GM19372 (cell line): ENCODE data around the gene EML1.

ENCODE experiments used
- ATAC-seq: cut with Tn5 transposase; IDR thresholded peaks from one replicate; pipeline ENCODE4 v1.9.1; 2021; ENCODE audit warnings: mild to moderate bottlenecking, low read depth, moderate library complexity; ENCODE audit not compliant: unreplicated experiment

EML1 gene, protein sequence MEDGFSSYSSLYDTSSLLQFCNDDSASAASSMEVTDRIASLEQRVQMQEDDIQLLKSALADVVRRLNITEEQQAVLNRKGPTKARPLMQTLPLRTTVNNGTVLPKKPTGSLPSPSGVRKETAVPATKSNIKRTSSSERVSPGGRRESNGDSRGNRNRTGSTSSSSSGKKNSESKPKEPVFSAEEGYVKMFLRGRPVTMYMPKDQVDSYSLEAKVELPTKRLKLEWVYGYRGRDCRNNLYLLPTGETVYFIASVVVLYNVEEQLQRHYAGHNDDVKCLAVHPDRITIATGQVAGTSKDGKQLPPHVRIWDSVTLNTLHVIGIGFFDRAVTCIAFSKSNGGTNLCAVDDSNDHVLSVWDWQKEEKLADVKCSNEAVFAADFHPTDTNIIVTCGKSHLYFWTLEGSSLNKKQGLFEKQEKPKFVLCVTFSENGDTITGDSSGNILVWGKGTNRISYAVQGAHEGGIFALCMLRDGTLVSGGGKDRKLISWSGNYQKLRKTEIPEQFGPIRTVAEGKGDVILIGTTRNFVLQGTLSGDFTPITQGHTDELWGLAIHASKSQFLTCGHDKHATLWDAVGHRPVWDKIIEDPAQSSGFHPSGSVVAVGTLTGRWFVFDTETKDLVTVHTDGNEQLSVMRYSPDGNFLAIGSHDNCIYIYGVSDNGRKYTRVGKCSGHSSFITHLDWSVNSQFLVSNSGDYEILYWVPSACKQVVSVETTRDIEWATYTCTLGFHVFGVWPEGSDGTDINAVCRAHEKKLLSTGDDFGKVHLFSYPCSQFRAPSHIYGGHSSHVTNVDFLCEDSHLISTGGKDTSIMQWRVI

DNA sequence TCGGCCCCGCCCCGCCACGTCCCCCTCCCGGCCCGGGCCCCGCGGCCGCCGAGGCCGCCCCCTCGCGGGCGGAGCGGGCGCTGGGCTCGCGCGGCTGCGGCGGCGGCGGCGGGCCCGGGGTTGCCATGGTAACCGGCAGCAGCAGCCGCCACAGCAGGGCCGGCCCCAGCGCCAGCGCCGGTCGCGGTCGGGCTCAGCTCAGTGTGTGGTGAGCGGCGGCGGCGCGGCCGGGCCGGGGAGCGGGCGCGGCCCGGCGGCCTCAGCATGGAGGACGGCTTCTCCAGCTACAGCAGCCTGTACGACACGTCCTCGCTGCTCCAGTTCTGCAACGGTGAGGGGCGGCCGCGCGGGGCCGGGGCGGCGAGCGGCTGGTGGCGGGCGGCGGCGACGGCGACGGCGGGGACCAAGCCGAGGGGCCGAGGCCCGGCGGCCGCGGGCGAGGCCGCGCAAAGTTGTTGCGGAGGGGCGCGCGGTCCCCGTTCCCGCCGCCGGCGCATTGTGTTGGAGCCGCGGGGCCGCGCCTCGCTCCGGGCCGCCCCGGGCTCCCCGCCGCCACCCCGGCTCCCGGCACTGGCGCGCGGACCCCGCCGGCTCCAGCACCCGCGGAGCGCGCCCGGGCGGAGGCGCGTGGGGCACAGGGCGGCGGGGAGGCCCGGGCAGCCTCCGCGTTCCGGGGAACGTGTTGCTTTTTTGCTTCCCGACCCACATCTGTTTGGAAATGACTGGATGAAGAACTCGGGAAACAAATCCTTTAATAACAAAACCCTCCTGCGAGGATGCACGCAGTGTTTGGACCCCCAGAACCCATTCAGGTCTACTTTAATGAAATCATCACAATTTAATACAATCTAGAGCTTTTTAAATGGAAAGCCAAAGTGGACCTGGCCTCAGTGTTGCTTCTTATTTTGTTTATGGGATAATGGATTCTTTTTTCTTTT lies at the start of gene EML1:
TSS of gene EML1 (plus strand) at position 201 of the 938 bp plus-strand sequence. CDS start at position 265, 64 bp downstream.
- peak; percentile 91 for ATAC-seq

DNA sequence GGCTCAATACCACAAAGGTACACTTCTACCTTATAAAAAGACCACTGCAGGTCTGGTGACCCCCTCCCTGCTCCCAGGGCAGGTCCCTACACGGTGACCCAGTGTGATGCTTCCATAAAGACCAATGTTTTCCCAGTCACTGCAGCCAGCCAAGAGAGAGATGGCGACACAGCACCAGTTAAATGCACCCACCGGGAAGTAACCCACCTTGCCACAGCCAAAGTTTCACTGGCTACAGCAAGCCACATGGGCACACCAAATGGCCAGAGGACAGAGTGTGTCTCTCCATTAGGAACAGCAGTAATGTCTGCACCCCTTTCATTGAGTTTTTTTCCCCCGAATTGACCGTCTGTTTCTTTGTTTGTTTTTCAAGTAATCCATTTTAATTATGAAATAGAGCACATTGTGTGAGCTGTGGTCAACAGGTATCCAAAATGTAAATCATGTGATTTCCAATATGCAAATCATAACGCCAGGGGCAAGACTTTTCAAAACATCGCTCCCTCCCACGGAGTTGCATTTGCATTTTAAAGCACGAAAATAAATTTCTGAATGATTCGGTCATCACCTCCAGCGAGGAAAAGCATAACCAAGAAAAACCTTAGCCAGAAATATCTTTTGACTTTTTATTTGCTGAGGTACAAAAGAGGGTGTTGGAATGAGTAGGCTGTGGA lies 48.9 kb upstream of the EML1 start:
- ATAC-seq: no peak

DNA sequence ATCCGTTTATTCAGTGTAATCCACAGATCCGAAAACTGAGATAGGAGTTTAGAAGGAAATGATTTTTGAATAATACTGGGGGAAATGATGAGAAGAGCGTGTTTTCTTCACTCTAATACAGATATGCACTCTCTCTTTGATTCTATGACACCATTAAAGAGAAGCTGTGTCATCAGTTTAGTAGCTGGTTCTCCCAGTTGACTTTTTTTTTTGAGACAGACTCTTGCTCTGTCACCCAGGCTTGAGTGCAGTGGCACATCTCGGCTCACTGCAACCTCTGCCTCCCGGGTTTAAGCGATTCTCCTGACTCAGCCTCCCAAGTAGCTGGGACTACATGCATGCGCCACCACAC lies 48.4 kb upstream of the EML1 start:
- ATAC-seq: no peak

DNA sequence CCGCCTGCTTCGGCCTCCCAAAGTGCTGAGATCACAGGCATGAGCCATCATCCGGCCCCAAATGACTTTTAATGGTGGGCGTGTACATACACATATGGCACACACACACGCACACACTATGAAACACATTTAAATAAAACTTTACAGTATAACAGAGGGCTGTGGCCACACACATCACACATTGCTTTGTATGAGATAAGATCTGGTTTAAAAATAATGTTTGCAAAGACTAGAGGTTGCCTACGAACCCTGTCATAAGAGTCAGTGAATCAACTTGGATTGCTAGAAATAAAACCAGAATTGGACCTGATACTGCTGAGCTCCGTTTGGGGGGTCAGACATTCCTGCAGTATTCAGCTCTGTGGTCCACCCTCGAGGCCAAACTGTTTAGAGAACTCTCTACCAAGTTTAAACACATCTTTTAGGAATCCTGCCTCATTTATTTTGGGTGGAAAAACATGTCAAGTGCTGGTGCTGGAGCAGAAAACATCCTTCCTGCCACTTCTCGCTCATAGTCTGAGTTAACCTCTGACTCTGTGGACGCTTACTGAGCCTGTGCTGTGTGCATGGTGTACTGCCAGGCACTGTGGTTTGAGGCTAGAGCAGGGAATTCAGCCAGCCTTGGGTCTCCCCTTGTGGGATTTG lies 47.8 kb upstream of the EML1 start:
- no peak for ATAC-seq

DNA sequence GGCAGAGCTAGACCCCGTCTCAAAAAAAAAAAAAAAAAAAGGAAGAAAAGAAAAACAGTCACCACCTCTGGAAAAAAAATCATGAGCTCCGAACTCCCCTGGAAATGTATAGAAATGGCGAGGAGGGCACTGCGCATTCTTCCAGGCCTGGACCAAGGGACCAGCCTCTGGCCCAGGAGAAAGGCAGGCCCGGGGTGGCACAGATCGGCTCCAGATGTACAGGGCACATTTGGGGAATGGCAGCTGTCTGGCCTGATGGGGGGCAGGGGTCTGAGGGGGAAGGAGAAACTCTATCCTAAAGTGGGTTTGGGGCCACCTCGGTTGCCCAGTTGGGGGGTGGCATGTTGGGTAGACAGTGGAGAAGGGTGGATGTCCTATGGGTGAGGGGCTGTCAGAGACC lies 46.0 kb upstream of the EML1 start:
- no peak for ATAC-seq

DNA sequence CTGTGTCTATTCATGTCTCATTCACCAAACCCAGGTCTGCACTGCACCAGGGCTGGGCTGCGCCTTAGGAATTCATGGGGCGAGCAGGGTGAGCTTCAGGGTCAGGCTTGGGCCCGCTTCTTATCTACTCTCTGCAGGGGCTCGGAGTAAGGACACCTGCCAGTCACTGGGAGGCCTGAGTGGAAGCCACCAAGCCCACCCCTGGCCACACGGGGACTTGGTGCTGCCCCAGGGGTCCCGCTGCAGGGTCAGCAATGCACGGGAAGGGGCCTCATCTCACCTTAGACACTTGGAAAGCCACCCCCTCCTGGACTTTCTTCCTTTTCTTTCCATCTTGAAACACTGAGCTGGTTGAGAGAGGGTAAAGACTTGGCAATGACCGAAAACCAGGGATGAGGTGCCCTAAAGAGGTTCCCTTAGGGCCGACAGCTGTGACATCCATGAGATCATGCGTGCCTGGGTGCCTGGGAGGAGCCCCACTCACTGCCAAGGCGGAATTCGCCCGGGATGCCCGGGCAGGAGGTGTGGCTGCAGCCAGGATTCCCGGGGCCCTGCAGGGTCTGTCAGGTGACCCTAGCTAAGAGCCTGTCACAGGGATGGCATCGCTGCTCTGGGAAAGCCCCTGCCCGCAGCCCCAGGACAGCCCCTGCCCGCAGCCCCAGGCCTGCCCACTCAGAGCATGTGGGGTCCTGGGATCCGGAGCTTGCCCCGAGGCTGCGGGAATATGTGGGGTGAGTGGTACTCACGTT lies 45.5 kb upstream of the EML1 start:
- ATAC-seq: no peak

DNA sequence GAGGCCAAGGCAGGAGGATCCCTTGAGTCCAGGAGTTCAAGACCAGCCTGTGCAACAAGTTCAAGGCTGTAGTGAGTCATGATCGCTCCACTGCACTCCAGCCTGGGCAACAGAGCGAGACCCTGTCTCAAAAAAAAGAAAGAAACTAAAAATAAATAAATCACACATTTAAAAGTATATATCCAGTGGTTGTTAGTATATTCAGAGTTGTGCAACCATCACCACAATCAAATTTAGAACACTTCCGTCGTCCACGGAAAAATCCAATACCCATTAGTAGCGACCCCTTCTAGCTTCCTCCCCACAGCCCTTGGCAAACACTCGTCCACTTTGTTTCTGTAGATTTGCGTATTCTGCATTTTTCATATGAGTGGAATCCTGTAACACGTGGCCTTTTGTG lies 44.7 kb upstream of the EML1 start:
- ATAC-seq: no peak

DNA sequence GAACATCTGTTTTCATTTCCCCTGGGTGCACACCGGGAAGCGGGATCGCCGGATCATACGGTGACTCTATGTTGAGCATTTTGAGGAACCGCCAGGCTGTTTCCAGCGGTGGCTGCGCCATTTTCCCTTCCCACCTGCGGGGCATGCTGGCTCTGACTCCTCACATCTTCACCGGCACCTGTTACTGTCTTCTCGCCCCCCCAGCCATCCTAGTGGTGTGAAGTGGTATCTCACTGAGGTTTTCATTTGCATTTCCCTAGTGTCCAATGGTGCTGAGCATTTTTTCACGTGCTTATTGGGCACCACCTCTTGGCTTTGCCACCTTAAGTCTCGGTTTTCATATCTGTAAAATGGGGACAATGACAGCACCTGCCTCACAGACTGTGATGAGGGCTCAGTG lies 44.1 kb upstream of the EML1 start:
- no peak for ATAC-seq

DNA sequence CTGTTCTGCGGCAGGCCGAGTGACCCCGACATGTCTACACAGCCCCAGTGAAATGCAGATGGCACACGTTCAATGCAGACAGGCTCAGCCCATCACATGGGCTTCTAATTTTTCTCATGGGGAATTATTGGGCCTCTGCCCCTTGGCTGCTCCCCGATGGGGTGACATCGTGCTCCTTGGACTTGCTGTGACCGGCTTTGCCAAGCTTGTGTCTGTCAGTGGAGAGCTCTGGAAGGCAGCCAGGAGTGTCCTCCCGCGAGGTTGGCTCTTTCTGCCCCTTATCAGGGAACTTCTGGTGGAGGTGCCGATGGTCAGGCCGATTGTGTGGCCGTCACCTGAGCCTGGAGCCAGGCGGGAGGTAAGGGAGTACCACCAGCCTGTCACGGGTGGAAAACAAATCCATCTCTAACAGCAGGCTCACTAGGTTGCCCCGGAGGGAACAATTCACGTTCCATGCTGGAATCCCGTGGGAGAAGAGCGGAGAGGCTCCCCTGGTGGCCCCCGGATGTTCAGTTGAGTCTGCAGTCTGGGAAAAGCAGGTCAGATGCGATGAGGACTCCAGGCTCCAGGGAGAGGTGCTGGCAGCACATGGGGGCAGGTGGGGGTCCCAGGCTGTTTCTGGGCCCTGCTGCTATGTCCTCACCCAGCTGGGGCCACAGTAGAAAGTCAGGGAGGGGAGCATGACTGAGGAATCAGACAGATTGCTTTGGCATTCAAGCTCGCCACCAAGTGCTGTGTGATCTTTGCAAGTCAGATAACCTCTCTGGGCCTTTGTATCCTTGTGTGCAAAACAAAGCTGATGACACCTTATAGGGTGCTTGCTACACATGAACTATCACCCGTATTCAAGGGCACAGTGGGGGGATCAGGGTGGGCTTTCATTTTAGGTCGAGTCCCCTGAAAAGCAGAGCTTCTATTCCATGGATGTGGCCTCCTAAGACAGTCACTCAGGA lies 43.2 kb upstream of the EML1 start:
- no peak for ATAC-seq

DNA sequence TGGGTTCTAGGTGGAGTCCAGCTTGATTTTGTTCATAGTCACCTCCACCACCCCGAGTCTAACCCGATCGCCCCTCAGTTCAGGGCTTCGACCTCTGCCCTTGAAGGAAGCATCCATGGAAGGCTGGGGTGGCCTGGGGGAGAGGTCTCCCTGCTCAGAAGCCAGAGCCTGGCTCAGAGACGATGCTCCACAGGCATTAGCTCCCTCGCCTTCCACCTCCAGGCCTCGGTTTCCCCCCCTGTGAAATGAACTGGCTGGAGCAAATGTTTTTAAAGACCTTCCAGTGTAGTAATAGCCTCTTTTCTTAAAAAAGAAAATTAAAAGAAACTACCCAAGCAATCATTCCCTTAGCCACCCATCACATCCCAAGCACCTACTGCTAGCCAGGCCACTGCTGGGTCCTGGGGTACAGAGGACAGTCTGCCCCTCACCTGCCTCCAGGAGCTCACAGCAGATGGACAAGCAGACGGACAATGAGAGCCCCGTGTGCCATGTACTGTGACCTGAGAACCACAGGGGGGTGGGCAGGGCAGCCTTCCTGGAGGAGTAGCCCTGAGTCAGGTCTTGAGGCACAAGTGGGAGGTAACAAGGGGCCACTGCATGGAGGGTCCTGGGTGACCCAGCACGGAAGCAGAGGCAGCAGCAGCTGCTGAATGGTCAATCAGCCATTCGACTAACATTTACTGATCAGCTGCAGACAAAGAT lies 42.3 kb upstream of the EML1 start:
- no peak for ATAC-seq

DNA sequence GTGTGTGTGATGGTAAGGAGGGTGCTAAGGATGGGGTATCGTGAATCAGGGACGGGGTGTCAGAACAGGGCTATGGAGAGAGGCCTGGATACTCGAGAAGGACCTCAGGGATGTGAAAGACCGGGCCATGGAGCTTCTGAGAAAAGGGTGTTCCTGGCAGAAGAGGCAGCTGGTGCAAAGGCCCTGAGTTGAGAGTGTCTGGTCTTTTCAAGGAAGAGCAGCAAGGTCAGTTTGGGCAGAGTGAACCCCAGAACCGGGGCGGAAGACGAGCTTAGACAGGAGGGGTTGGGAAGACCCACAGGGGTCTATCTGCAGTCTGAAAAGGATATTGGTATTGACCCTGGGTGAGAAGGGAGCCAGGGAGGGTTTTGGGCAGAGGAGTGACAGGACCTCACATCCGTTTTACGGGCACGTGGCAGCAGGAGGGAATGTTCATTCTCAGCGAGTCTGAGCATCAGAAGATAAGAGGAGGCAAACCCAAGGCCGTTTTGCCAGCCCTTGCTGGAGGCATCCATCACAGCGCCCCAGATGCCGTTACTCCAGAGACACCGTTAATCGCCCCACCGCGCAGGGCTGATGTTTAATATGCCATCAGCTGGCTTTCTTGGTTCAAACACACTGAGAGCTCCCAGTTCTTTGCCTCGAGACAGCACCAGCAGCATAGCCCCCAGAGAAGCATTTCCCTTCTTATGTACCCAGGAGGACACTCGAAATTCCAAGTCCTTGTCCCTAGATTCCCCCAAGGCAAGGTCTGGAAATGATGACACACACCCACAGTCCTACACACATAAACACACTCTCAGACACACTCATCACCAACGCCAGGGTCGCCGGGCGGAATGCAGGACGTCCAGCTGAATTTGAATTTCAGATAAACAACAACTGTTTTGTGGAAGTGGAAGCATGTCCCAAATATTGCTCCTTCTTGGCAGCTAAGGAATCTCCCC lies 41.4 kb upstream of the EML1 start:
- ATAC-seq: no peak

DNA sequence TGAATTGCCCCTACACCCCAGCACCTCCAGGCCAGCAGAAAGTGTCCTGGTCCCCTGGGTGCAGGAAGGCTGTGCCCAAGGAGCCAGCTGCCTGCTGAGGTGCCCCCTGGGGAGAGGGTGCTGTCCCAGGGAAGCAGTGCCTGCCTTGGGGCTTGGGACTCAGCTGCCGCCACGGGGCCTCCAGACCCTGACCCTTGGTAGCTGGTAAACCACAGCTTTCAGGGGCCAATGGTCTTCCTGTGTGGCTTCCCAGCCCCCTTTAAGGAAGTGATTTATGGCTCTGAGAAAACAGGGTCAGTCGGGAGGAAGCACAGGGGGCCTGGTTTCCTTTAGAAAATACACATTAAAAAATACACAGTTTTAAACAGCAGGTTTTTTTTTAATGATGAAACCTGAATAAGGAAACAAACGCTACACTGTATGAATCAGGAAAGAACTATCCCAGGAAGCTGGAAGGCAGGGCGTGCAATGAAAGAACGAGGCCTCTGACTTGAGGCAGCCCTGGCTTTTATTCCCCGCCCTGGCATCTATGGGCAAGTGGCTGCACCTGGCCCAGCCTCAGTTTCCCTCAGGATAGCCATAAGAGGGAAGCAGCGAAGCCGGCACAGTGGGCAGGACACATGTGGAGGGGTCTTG lies 40.6 kb upstream of the EML1 start:
- no peak for ATAC-seq

DNA sequence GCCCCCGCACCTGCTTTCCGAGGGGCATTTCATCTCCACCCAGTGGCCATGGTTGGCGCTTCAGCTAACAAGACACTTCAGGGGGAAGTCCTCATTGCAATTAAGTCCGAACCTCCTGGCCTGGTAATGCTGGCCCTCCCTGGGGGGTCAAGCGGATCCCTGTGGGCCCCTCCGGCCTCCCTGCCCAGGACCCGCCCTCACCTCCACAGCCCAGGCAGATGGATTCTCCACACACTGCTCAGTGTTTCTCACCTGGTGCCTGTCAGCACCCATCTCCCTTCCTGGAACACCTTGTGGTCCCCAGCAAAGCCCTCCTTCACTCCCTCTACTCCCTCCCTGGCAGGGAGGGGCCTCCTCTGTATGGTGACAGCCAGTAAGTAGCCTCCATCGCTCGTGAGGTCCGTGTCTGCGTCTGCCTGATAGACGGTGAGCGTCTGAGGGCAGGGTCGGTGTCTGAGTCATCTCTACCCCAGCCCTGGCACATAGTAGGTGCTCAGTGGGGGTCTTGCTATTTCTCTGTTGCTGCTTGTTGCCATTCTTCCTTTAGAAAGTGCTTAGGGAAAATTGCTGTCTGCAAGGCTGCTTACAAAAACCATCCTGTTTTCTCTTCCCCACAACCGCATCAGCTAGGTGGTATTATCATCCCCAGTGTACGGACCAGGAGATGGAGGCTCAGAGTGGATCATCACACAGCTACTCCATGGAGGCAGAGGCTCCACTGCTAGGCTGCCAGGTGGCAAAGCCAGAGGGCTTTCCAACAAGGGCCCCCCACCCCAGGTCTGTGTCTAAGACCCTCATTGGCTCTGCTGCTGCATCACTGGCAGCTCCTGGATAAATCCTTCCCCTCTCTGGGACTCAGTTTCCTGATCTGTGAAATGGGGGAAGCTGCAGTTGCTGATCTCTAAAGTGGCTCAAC lies 39.7 kb upstream of the EML1 start:
- ATAC-seq: no peak

DNA sequence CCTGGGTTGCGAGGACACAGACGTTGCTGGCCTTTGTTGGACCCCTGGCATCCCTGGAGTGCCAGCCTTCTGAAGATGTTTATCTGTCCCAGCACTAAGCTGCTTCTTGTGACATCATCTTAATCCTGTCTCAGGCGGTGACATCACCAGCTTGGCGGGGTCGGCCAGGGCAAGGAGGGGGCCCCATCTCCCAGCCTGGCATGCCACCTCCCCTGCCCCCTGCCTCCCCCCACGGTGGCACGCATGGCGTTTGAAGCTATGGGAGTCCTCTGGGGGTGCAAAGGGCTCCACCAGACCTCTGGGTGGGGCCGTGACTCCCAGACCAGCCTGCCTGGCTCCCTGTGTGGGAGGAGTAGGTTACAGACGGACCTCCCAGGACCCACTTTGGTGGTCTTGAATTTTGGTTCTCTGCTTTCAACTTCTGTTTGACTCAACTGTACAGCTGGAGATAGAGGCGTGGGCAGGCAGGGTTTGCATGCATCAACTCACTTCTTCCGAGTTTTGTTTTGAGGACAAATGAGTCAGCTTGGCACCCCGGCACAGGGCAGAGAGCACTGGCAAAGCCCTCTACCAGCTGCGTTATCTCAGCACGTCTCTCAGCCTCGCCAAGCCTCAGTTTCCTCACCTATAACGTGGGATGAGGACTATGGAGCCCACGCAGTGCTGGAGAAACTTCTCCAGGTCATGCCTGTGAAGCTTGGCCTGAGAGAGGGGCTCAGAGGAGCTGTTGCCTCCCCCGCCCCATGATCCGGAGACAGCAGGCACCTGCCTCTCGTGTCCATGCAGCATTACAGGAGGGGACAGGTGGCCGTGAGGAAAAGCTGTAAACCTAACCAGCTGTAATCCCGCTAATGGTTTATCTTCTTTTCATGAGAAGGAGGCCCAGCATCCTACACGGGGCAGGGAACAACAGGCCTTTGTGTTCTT lies 38.8 kb upstream of the EML1 start:
- no peak for ATAC-seq
